Measurements from ENCODE around the gene JSRP1.

JSRP1 gene

DNA sequence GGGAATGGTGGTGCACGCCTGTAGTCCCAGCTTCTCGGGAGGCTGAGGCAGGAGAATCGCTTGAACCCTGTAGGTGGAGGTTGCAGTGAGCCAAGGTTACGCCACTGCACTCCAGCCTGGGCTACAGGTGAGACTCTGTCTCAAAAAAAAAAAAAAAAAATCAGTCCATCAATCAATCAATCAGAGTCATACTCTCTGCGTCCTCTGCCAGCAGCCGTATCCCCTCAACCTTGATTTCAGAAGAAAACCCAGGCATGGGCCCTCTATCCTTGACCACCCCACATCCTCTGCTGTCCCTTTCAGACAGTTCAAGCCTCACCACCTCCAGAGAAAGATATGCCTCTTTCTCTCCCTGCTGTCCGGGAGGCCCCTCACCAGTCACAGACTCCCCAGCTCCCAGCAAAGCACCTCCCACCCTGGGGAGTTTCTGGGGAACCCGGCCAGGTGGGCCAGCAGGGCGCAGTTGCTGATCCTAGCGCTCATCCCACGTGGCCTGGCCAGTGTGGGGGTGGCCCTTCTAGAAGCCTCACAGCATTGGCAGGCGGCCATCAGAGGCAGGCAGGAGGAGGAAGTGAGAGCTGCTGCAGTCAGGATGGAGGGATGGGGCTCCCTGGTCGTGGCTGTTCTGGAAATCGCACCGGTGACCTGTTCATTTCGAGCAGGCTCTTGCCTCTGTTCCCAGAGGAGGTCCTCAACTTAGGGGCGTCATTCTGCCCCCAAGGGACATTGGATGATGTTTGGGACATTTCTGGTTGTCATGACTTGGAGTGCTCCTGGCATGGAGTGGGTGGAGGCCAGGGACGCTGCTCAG lies 10.2 kb upstream of the JSRP1 start:
- peak; percentile 66 for DNase-seq (ENCODE audit: low spot score)

DNA sequence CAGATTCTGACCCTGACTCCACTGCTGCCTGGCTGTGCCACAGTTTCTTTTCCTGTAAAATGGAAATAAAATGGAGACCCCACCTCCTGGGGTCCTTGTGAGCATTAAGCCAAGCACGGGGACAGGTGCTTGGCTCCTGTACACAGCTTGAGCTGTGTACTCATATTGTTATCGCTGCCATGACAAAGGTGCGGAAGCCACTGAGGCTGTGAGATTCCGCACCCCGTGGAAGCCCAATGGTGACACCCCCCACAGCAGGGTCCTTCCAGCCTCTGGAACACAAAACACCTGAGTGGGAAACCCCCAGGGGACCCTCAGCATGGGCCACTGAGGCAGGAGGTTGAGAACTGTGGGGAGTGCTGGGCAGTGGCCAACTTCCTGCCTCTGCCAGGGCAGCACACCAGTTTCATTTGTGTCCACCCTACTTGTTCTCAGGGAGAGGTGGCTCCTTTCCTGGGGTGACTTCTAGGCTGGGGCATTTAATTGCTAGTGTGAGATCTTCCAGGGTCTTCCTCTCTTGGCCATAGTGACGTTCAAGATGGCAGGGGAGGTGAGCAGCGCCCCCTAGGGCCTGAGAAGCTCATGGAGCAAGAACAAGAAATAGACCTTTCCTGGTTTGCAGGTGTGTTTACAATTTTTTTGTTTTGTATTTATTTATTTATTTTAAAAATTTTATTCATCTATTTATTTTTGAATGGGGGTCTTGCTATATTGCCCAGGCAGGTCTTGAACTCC lies 5.4 kb upstream of the JSRP1 start:
- no peak for DNase-seq (ENCODE audit: low spot score)

DNA sequence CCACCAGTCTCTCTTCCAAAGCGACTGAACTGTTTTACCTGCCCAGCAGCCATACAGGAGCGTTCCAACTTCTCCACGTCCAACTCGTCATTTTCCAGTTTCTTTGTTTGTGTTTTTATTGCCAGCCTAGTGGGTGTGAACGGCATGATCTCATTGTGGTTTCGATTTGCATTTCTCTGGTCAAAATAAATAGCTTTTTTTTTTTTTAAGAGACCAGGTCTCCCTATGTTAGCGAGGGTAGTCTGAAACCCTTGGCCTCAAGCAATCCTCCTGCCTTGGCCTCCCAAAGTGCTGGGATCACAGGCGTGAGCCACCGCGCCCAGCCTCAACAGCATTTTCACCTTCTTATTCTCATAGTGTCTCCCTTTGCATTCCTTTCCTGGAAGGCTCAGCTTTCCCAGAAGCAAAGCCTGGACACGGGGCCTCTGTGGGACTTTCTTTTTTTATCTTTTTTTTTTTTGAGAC lies 4.2 kb upstream of the JSRP1 start:
- DNase-seq (ENCODE audit: low spot score): peak; percentile 45

DNA sequence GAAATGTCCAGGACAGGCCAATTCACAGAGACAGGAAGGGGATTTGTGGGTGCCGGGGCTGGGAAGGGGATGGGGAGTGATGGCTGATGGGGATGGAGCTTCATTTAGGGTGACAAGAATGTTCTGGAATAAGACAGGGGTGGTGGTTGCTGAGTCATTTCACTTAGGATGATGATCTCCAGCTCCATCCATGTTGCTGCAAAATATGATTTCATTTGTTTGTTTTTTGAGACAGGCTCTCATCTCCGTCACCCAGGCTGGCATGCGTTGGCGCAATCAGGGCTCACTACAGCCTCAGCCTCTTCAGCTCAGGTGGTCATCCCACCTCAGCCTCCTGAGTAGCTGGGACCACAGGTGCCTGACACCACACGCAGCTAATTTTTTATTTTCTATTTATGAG lies 3.1 kb upstream of the JSRP1 start:
- DNase-seq (ENCODE audit: low spot score): no peak

DNA sequence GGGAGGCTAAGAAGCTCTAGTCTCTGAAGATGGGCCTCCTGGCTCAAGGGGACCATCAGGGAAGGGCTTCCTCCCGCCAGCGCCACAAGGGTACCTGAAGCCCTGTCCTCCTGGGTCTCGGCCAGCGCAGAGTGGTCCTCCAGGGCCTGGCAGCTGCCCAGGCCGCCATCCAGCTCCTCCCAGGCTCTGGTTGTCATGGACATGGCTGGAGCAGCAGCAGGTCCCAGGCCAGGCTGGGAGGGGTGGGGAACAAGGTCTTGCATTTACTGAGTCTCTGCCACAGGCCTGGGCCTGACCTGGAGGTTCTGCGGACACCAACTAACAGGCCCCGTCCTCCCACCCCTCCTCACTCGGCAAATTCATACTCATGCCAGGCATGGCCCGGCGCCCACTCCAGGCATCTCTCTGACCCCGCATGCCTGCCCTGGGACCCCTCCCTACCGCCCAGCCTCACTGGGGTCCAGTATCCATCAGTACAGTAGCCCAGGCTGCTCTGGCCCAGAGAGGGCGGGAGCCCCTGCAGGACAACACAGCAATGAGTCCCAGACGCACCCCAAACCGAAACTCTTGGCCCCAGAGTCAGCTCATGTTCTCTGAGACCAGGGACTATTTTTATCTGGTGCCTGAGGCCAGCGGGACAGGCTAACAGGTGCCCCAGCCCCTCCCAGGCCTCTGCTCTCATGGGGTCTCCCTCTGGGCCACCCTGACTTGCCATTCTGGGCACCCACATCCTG lies 938 bp downstream of the JSRP1 start:
- no peak for DNase-seq (ENCODE audit: low spot score)

DNA sequence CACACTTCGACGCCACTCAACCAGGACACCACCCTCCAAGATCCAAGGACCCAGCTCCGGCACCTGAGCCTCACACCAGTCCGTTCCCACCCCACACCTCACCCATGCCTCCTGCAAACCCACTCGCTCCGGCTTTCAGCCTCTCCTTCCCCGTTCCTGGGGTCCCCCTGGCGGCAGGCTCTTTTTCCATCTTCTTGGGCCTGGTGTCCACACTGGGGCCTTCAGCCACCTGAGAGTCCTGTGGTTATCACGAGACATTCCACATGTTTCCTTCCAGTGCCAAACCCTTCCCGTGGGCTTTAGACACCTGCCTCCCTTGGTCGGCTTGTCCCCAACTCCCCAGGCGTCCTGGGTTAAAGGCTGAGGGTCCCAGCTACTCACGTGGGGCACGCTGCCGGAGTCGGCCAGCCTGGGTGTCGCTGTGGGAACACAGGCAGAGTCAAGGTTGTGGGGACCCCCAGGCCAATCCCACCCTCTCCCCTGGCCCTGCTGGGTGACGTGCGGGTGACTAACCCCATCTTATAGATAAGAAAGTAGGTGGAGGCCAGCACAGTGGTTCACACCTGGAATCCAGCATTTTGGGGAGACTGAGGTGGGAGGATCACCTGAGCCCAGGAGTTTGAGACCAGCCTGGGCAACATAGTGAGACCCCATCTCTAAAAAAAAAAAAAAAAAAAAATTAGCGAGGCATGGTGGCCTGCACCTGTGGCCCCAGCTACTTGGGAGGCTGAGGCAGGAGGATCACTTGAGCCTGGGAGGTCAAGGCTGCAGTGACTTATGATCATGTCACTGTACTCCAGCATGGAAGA lies 1.9 kb downstream of the JSRP1 start:
- no peak for DNase-seq (ENCODE audit: low spot score)

DNA sequence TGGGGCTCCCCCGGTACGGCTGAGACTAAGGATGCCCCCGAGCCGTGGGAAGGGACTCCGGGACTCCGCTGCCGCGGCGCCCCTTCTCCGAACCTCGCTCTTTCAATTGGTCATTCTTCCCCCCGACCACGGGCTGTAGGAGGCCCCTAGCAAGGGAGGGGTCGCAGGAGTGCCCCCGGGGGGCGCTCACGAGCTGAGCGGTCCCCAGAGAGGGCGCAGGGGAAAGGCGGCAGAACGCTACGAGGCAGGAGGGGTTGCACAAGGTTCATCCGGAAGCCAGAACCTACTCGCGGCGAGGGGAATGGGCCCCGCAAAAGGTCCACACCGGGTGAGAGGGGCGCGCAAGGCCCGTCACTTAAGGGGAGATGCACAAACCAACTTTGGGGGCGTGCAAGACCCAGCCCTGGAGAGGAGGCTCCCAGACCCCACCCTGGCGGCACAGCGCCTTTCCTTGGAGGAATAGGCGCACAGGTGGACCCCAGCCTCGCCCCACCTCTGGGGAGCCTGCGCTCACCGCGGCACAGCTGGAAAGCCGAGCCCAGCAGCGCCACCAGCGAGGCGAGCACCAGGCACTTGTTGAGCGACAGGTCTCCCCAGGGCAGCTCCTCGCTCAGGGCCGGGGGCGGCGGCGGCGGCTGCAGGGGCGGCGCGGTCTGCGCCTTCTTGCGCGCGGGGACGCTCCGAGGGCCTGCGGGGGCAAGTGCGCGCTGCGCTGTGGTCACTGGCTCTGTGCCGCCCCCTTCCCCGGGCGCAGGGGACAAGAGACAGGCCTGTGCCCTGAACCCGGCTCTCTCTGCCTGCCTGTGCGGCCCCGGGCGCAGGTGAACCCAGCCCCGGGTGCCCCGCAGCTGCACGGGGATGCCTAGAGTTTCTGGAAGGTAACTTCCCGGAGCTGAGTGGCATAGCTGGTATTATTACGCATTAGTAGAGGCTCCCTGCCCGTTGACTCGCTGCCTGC lies 2.8 kb downstream of the JSRP1 start:
- no peak for DNase-seq (ENCODE audit: low spot score)

DNA sequence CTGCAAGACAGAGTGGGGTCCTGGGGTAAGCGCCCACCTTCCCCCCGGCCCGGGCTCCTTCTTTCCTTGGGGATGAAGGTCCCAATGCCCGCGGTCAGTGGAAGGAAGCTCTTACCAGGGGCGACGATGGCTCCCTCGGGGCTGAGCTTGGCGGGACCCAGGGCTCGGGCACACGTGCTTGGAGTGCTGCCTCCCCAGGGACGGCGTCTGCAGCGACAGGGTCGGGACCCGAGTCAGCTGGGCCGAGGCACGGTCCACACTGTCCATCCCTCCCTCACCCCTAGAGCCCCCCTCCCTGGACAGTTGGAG lies 3.5 kb downstream of the JSRP1 start:
- no peak for DNase-seq (ENCODE audit: low spot score)

DNA sequence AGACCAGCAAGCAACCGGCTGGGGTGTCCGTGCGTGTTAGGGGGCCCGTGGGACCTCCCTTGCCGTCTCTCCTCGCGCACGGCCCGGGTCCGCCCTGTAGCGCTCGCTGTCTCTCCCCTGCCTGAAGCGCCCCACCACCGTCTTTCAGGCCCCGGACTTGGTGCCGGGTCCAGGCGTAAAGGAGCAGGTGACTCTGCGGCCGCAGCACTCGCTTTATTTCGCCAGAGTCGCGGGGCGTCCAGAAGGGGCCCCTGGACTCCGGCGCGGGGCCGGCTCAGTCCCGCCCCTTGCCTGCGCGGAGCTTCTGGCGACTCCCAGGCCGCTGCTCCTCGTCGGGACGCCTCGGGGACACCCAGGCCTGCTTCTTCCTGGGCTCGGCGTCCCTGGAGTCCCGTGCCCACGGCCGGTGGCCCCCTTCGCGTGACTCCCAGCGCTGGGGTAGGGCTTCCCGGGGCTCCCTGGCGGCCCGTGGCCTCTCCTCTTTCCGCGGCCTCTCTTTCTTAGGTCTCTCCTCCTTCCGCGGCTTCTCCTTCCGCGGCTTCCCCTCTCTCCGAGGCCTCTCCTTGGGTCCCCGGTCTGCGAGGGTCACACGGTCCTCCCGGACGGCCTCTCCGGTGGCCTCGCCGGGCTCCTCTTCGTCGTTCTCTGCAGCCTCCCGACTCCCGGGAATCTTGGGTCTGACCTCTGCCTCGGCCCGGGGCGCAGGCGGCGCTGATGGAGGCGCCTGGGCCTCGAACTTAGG lies 4.0 kb downstream of the JSRP1 start:
- no peak for DNase-seq (ENCODE audit: low spot score)

DNA sequence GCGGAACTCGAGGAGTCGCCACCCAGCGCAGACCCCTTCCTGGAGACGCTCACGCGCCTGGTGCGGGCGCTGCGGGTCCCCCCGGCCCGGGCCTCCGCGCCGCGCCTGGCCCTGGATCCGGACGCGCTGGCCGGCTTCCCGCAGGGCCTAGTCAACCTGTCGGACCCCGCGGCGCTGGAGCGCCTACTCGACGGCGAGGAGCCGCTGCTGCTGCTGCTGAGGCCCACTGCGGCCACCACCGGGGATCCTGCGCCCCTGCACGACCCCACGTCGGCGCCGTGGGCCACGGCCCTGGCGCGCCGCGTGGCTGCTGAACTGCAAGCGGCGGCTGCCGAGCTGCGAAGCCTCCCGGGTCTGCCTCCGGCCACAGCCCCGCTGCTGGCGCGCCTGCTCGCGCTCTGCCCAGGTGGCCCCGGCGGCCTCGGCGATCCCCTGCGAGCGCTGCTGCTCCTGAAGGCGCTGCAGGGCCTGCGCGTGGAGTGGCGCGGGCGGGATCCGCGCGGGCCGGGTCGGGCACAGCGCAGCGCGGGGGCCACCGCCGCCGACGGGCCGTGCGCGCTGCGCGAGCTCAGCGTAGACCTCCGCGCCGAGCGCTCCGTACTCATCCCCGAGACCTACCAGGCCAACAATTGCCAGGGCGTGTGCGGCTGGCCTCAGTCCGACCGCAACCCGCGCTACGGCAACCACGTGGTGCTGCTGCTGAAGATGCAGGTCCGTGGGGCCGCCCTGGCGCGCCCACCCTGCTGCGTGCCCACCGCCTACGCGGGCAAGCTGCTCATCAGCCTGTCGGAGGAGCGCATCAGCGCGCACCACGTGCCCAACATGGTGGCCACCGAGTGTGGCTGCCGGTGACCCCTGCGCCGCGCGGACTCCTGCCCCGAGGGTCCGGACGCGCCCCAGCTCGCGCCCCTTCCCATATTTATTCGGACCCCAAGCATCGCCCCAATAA lies 4.8 kb downstream of the JSRP1 start:
- no peak for DNase-seq (ENCODE audit: low spot score)

DNA sequence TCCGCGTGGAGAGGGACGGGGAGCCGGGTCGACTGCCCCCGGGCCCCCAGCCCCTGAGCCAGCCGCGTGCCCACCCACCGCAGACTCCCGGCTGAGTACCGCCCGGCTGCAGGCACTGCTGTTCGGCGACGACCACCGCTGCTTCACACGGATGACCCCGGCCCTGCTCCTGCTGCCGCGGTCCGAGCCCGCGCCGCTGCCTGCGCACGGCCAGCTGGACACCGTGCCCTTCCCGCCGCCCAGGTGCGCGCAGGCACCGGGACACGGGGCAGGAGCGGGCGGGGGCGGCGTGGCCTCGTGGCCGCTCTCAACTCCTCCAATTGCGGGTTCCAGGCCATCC lies 5.5 kb downstream of the JSRP1 start:
- no peak for DNase-seq (ENCODE audit: low spot score)

DNA sequence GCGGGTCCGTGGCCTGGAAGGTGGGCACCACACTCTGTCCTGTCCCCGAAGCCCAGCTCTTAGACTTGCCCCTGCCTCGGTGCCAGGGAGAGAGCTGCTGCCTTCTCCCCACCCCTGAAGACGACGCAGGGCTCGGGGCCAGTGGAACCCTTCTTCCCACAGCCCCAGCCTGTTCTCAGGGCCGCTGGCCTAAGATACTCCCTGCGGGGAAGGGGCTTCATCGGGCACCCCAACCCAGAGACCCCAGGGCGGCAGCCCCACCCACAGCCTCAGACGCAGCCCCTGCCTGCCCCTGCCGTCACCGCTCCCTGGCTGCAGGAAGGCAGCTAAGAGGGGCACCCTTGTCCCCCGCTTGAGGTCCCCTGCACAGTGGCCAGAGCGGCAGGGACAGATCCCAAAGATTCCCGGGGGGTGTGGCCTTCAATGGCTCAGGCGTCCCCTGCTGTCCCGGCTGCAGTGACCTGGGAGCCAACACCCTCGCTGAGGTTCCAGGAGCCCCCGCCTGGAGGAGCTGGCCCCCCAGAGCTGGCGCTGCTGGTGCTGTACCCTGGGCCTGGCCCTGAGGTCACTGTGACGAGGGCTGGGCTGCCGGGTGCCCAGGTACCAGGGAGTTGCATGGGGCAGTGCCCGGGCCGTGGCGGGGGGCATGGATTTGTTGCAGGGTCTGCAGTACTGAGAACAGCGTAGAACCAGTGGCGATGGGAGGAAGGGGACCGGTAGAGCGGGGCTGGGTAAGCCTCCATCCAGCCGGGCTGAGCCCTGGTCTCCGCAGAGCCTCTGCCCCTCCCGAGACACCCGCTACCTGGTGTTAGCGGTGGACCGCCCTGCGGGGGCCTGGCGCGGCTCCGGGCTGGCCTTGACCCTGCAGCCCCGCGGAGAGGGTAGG lies 6.1 kb downstream of the JSRP1 start:
- no peak for DNase-seq (ENCODE audit: low spot score)

DNA sequence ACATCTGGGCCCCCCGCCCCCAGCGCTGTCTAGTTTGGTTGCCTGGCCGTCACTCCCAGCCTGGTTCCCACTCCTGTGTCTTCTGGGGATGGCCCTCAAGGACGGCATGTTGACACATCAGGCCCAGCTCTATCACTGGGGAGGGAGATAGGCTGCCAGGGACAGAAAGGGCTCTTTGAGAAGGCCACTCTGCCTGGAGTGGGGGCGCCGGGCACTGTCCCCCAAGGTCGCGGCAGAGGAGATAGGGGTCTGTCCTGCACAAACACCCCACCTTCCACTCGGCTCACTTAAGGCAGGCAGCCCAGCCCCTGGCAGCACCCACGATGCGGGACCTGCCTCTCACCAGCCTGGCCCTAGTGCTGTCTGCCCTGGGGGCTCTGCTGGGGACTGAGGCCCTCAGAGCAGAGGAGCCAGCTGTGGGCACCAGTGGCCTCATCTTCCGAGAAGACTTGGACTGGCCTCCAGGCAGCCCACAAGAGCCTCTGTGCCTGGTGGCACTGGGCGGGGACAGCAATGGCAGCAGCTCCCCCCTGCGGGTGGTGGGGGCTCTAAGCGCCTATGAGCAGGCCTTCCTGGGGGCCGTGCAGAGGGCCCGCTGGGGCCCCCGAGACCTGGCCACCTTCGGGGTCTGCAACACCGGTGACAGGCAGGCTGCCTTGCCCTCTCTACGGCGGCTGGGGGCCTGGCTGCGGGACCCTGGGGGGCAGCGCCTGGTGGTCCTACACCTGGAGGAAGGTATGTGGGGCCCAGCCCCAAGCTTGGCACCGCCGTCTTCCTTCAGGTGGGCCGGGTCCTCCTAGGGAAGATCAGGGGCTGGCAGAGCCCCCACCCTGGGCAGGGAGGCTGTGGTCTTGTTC lies 7.0 kb downstream of the JSRP1 start, which contains the start of gene AMH:
TSS of gene AMH (plus strand) at position 314 of the 857 bp plus-strand sequence. CDS start at position 324, 10 bp downstream.
- no peak for DNase-seq (ENCODE audit: low spot score)

DNA sequence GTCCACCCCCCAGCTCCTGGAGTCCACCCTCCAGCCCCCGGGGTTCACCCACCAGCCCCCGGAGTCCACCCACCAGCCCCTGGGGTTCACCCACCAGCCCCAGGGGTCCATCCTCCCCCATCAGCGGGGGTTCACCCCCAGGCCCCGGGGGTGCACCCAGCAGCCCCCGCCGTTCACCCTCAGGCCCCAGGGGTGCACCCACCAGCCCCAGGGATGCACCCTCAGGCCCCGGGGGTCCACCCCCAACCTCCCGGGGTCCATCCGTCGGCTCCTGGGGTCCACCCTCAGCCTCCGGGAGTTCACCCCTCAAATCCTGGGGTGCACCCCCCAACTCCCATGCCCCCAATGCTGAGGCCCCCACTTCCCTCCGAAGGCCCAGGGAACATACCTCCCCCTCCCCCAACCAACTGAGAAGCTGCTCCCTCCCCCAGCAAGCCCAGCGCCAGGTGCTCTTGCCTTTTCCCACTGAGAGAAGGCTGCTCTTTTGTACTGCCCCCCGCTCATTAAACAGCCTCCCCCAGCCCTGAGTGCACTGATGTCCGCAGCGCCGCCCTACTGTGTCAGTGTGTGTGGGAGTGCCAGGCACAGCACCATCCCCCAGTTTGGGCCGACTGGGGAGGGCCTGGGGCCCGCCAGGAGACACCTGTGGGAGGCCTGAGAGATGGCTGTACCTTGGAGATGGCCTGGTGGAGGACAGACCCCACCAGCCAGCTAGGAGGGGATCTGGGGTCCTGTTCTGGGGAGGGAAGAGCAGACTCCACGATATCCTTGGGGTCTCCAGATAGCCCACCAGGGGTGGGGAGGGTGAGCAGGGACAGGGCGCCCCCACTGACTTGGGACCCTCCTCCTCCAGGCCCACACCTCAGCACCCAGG lies 7.8 kb downstream of the JSRP1 start:
- DNase-seq (ENCODE audit: low spot score): no peak

DNA sequence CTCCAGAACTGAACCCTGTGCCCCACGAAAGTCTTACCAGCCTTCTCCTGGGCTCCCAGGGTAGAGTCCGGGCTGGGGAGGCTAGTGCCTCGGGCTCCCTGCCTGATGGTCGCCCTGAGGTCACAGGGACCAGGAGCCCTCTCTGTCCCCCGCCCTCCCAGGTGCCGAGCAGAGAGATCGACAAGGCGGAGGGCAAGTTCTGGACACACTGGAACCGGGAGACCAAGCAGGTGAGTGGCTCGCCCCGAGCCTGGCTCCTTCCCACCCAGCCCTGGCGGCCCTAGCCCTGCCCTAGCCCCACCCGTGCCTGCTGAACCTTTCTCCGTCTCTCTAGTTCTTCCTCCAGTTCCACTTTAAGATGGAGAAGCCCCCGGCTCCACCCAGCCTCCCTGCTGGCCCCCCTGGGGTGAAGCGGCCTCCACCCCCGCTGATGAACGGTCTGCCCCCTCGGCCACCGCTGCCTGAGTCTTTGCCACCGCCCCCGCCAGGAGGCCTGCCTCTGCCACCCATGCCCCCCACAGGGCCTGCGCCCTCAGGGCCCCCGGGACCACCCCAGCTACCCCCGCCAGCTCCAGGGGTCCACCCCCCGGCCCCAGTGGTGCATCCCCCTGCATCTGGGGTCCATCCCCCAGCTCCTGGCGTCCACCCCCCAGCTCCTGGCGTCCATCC lies 8.7 kb downstream of the JSRP1 start:
- no peak for DNase-seq (ENCODE audit: low spot score)

All from AG08395 (cell line).